Psoas muscle (tissue), 8 donors: ENCODE data around the gene AJUBA. TPM values are rescaled to one million over a fixed set of nuclear protein-coding genes. Genes with fewer than 3 reads are reported as not detected.

Experiments
- ATAC-seq, 4 donors: fragments of 200-7000 bp; cut with Tn5 transposase; one replicate each; pipeline ENCODE4 v1.9.1; 2020; ENCODE audit warnings: moderate library complexity in 3 of 4, mild to moderate bottlenecking in 2 of 4
- DNase-seq, 2 donors: peaks; one replicate each; pipeline ENCODE4 v3.0.0-alpha.2; 2020
- H3K27ac ChIP-seq: fragments of 200-600 bp; one replicate; pipeline ENCODE4 v1.8.0; 2022
- H3K27me3 ChIP-seq, 3 donors: fragments of 200-600 bp in 1 of 3; one replicate each; pipeline versions ENCODE4 v1.6.1 to v1.8.0; 2013 to 2022; ENCODE audit warnings: low read length in 2 of 3, mild to moderate bottlenecking in 2 of 3, moderate library complexity in 1 of 3; ENCODE audit not compliant: insufficient read depth in 3 of 3
- H3K36me3 ChIP-seq, 2 donors: fragments of 200-600 bp in 1 of 2; one replicate each; pipeline versions ENCODE4 v1.6.1 to v1.8.0; 2013 to 2022; ENCODE audit warnings: low read depth in 1 of 2, mild to moderate bottlenecking in 1 of 2, moderate library complexity in 1 of 2; ENCODE audit not compliant: insufficient read depth in 1 of 2
- H3K4me1 ChIP-seq: fragments of 200-600 bp; one replicate; pipeline ENCODE4 v1.8.0; 2022
- H3K4me3 ChIP-seq: fragments of 200-600 bp; one replicate; pipeline ENCODE4 v1.8.0; 2022; ENCODE audit warnings: mild to moderate bottlenecking
- H3K9me3 ChIP-seq: fragments of 200-600 bp; one replicate; pipeline ENCODE4 v1.8.0; 2022
- CTCF ChIP-seq: fragments of 200-600 bp; IDR thresholded peaks from one replicate; pipeline ENCODE4 v1.8.0; 2022; ENCODE audit warnings: antibody characterized with exemption
- WGBS, 3 donors: extraction: QIAGEN DNeasy Blood & Tissue Kit; methylation state at CpG; one replicate each; pipeline versions ENCODE4 v1.1.6 to v1.1.7; 2013; 5-methylcytosine and 5-hydroxymethylcytosine counted together
- intact Hi-C, 2 donors: fragments of 100-400 bp; cut with DNase I; formaldehyde crosslinking; loops; one replicate each; pipeline versions ENCODE4 v1.11.0 to v1.14.2; 2022
- polyA plus RNA-seq, 3 donors: library from polyadenylated mRNA; stranded (reverse); fragments of 200-250 nt; gene quantifications; one replicate each; pipeline ENCODE4 v1.2.3, GENCODE V29; 2013
- total RNA-seq, 4 donors: library from RNA; stranded (reverse); fragmentation: NEBNext Ultra II Directional in 2 of 4; extraction: Animal tissue kit (Norgen Biotek cat#: 25700) in 2 of 4; gene quantifications; one replicate each; pipeline versions ENCODE4 v1.2.1 to v1.2.4, GENCODE V29; 2021 to 2023
- donor health status: healthy with polysubstance abuse.
- donor health status: DM: no; HTN: no; CAD: no; lungs with moderate emphysema.
- donor health status: Bipolar disorder and iron deficiency.
- donor health status: healthy.
- donor health status: DM: yes; HTN: yes; CAD: no.
- donor health status: DM: no; HTN: no; CAD: no.
- donor health status: DM: no; HTN: no; CAD: no.
- donor health status: DM: yes; HTN: yes; CAD: no.

Gene AJUBA
- total and polyA plus RNA-seq, 7 donors: 0.65 to 1.5 (median 0.95) TPM

DNA sequence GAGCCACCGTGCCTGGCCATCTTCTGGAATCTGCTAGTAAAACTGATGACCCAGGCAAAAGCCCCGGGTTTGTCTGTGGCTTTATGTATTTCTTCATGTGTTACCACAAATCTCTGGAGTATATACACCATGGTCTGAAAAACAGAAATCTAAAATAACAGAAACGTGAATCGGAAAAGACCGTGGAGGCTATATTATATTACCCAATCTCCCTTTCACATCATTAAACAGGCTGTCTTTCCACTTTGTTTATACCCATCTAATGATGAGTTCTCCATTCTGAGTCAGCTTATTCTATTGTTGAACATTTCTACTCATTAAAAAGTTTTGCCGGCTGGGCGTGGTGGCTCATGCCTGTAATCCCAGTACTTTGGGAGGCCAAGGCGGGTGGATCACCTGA lies 9.5 kb upstream of the AJUBA start:
- no peak for TF ChIP-seq CTCF
- peaks cover 4 to 36% of the 10 kb centered on the region in 2 donors for H3K36me3 ChIP-seq
- H3K27ac ChIP-seq: no peak overlapping the region
- no peaks in the 10 kb centered on the region for H3K9me3 ChIP-seq
- DNase-seq: no peak
- no peaks in the 10 kb centered on the region for H3K27me3 ChIP-seq
- no peak overlapping the region for H3K4me3 ChIP-seq
- intact Hi-C loops: no loop called here
- WGBS, 3 donors: 87 to 93% (median 88%) methylated on average over 8 of the region's 8 CpGs
- no peaks in the 10 kb centered on the region for H3K4me1 ChIP-seq
- ATAC-seq: no peak

GRCh38 chr14:22987291-22987690 lies 4.9 kb upstream of the AJUBA start:
- WGBS, 3 donors: 79 to 87% (median 79%) methylated on average over 8 of the region's 8 CpGs
- TF ChIP-seq CTCF: no peak
- H3K36me3 ChIP-seq: peaks cover 4 to 36% of the 10 kb centered on the region in 2 donors
- peaks cover 6% of the 10 kb centered on the region for H3K4me1 ChIP-seq
- no peak overlapping the region for H3K27ac ChIP-seq
- H3K27me3 ChIP-seq: peaks cover 0 to 7% (median under 1%) of the 10 kb centered on the region in 3 donors
- DNase-seq (no peak), ATAC-seq (no peak)
- intact Hi-C loops: loop anchor here in 1 of 2 donors (2.0 to 10.0 kb wide), 2 partner anchors 52 to 72 kb away; no protein-coding TSS in a partner anchor
- H3K9me3 ChIP-seq: no peaks in the 10 kb centered on the region
- no peak overlapping the region for H3K4me3 ChIP-seq

- DNase-seq (peak; percentile 85 to 89), ATAC-seq (peak; percentile 75 to 81 (median 77))
- intact Hi-C loops: loop anchor here (1.0 to 10.0 kb wide), 3 partner anchors 52 to 72 kb away; no protein-coding TSS in a partner anchor
- Histone ChIP-seq H3K4me1 (peaks cover 8% of the 10 kb centered on the region), H3K4me3 (no peak overlapping the region), H3K27me3 (peaks cover 0 to 14% (median 6%) of the 10 kb centered on the region in 3 donors), H3K9me3 (no peaks in the 10 kb centered on the region), H3K27ac (no peak overlapping the region), H3K36me3 (peaks cover 4 to 29% of the 10 kb centered on the region in 2 donors)
- 23 to 25% (median 23%) methylated on average over 5 of the region's 5 CpGs for WGBS, 3 donors
- peak; percentile 94 for TF ChIP-seq CTCF
Observed at GRCh38 chr14:22986508-22987054, 4.2 kb upstream of the AJUBA start.

DNA sequence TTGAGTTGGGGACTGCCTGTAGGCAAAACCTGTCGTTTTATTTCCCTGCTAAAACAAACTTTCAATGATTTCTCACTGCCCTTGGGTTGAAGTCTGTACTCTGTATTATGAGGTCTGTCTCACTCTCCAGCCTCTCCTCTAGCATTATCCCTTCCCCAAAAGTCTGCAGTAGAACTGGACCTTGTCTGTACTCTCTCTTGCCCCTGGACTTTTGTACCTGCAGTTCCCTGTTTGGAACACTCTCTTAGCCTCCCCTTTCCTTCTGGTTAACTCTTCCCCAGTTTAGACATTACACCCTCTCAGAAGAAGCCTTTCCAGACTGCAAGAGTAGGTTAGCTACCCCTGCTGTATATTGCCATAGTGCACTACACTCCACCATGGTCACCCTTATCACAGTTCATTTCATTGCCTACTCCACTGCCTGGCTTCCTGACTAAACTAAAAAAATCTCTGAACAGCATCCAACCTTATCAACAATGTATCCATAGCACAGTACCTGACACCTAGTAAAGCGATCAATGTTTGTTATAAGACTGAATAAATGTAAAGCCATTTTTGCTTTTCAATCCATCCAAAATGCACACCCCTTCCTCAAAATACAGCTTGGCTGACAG lies 3.6 kb upstream of the AJUBA start:
- WGBS, 3 donors: 67 to 73% (median 70%) methylated on average over 2 of the region's 2 CpGs
- H3K4me1 ChIP-seq: peaks cover 8% of the 10 kb centered on the region
- no peak overlapping the region for H3K27ac ChIP-seq
- H3K9me3 ChIP-seq: no peaks in the 10 kb centered on the region
- no peak for TF ChIP-seq CTCF
- H3K4me3 ChIP-seq: no peak overlapping the region
- peaks cover 4 to 25% of the 10 kb centered on the region in 2 donors for H3K36me3 ChIP-seq
- DNase-seq (no peak), ATAC-seq (no peak)
- intact Hi-C loops: loop anchor here (1.0 to 10.0 kb wide), 3 partner anchors 51 to 73 kb away; no protein-coding TSS in a partner anchor
- peaks cover 0 to 19% (median 12%) of the 10 kb centered on the region in 3 donors for H3K27me3 ChIP-seq
